PC-9 (cell line): ENCODE data around the gene SNX2. TPM values are rescaled to one million over a fixed set of nuclear protein-coding genes. Genes with fewer than 3 reads are reported as not detected.

Source experiments
- BruUV-seq: library from RNA; stranded (reverse); fragments of 400-500 nt; replicated peaks from 2 replicates; lab custom pipeline; 2021; lab: Mats Ljungman, UMichigan
- CTCF ChIA-PET: fragments of 300-600 bp; sonication (Branson Sonifier 250); formaldehyde crosslinking; loops from one replicate; lab custom pipeline; 2022; ENCODE audit warnings: antibody characterized with exemption; lab: Charles Lee
- POLR2A ChIA-PET: fragments of 300-600 bp; sonication (Branson Sonifier 250); formaldehyde crosslinking; loops from one replicate; lab custom pipeline; 2022; ENCODE audit warnings: antibody characterized with exemption; ENCODE audit not compliant: unreplicated experiment; lab: Charles Lee
- DNase-seq, 2 experiments: peaks; one replicate each; pipeline versions ENCODE4 v3.0.0 to v3.0.0-alpha.2; 2015 to 2022; ENCODE audit warnings: mixed read lengths in 1 of 2
- H2AFZ ChIP-seq: fragments of 200-600 bp; sonication (generic); 2 replicates; pipeline ENCODE4 v1.8.1; 2017; ENCODE audit warnings: antibody characterized with exemption
- H3F3A ChIP-seq: fragments of 200-600 bp; sonication (generic); 2 replicates; pipeline ENCODE4 v1.8.1; 2017; ENCODE audit warnings: antibody characterized with exemption, mild to moderate bottlenecking, low read depth; ENCODE audit not compliant: insufficient read depth
- H3K27ac ChIP-seq: fragments of 200-600 bp; sonication (generic); 2 replicates; pipeline ENCODE4 v1.6.1; 2016; ENCODE audit warnings: mixed run types
- H3K27me3 ChIP-seq: fragments of 200-600 bp; sonication (generic); 2 replicates; pipeline ENCODE4 v1.6.1; 2016; ENCODE audit warnings: low read depth, mixed run types; ENCODE audit not compliant: insufficient read depth
- H3K36me3 ChIP-seq: fragments of 200-600 bp; sonication (generic); 2 replicates; pipeline ENCODE4 v1.6.1; 2016; ENCODE audit warnings: low read depth, mixed run types
- H3K4me1 ChIP-seq: fragments of 200-600 bp; sonication (generic); replicated peaks from 2 replicates; pipeline ENCODE4 v1.6.1; 2016; ENCODE audit warnings: mixed run types; ENCODE audit not compliant: insufficient read depth
- H3K4me2 ChIP-seq: fragments of 200-600 bp; sonication (generic); 2 replicates; pipeline ENCODE4 v1.6.1; 2017; ENCODE audit warnings: mixed run types
- H3K4me3 ChIP-seq: fragments of 200-600 bp; sonication (generic); 2 replicates; pipeline ENCODE4 v1.6.1; 2016; ENCODE audit warnings: mixed run types
- H3K79me2 ChIP-seq: fragments of 200-600 bp; sonication (generic); 2 replicates; pipeline ENCODE4 v1.6.1; 2017; ENCODE audit warnings: low read depth, mixed run types
- H3K9me2 ChIP-seq: fragments of 200-600 bp; sonication (generic); 2 replicates; pipeline ENCODE4 v1.8.1; 2017; ENCODE audit warnings: mild to moderate bottlenecking; ENCODE audit not compliant: insufficient read depth
- H3K9me3 ChIP-seq: fragments of 200-600 bp; sonication (generic); 2 replicates; pipeline ENCODE4 v1.8.1; 2016; ENCODE audit warnings: low read depth; ENCODE audit not compliant: insufficient read depth
- H4K20me1 ChIP-seq: fragments of 200-600 bp; sonication (generic); 2 replicates; pipeline ENCODE4 v1.8.1; 2017; ENCODE audit not compliant: insufficient read depth
- EZH2 ChIP-seq: fragments of 200-600 bp; sonication (generic); IDR thresholded peaks from 2 replicates; pipeline ENCODE4 v1.8.0; 2017; ENCODE audit warnings: antibody characterized with exemption, low read depth
- intact Hi-C: fragments of 100-400 bp; cut with micrococcal nuclease; formaldehyde crosslinking; loops from one replicate; pipeline ENCODE4 v1.10.0; 2022; ENCODE audit not compliant: unreplicated experiment
- total RNA-seq: library from RNA; stranded (reverse); gene quantifications from 2 replicates; pipeline ENCODE4 v1.2.3, GENCODE V29; 2021
- TF ChIP-seq, protein P1 (sequence below): fragments of 200-600 bp; sonication (generic); conservative IDR thresholded peaks from 2 replicates; pipeline ENCODE4 v1.6.1; 2017; ENCODE audit warnings: mixed run types, antibody characterized with exemption, mild to moderate bottlenecking, moderate library complexity

Gene SNX2
- total RNA-seq, 1 experiment from 2014 or later = 42.4 TPM

DNA sequence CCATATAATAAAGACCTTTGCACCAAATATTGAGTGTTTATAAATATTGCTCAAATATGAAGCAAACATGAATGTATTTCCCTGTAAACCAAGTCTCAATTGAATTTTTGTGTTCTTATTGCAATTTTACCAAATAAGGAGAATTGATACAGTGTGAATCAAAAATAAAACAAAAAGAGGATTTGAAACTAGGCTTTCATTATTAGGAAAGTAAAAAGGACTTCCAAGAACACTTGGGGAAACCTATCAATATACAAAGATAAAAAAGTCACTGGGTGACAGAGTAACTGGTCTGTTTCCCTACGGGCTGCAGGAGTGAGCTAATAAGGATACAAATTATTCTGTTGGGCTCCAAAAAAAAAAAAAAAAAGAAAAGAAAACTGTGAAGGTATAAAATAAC, 44.8 kb upstream of the SNX2 start:
- no peaks in the 10 kb centered on the region for H4K20me1 ChIP-seq
- no peaks in the 10 kb centered on the region for H3K9me2 ChIP-seq
- CTCF ChIA-PET = no interaction called here
- BruUV-seq = no TSS peak
- no peaks in the 10 kb centered on the region for H3K27me3 ChIP-seq
- no peaks in the 10 kb centered on the region for H3K79me2 ChIP-seq
- intact Hi-C loops = no loop called here
- no peaks in the 10 kb centered on the region for H3F3A ChIP-seq
- POLR2A ChIA-PET = no interaction called here
- H3K9me3 ChIP-seq = no peaks in the 10 kb centered on the region
- no peak for TF ChIP-seq EZH2
- TF ChIP-seq, protein P1, sequence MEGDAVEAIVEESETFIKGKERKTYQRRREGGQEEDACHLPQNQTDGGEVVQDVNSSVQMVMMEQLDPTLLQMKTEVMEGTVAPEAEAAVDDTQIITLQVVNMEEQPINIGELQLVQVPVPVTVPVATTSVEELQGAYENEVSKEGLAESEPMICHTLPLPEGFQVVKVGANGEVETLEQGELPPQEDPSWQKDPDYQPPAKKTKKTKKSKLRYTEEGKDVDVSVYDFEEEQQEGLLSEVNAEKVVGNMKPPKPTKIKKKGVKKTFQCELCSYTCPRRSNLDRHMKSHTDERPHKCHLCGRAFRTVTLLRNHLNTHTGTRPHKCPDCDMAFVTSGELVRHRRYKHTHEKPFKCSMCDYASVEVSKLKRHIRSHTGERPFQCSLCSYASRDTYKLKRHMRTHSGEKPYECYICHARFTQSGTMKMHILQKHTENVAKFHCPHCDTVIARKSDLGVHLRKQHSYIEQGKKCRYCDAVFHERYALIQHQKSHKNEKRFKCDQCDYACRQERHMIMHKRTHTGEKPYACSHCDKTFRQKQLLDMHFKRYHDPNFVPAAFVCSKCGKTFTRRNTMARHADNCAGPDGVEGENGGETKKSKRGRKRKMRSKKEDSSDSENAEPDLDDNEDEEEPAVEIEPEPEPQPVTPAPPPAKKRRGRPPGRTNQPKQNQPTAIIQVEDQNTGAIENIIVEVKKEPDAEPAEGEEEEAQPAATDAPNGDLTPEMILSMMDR = no peak
- no peak overlapping the region for H3K4me3 ChIP-seq
- no peaks in the 10 kb centered on the region for H3K36me3 ChIP-seq
- H2AFZ ChIP-seq = no peak overlapping the region
- H3K4me1 ChIP-seq = peaks cover 6% of the 10 kb centered on the region; the same call in 1 of the 2 replicates
- no peak for DNase-seq
- no peak overlapping the region for H3K4me2 ChIP-seq
- no peak overlapping the region for H3K27ac ChIP-seq

DNA sequence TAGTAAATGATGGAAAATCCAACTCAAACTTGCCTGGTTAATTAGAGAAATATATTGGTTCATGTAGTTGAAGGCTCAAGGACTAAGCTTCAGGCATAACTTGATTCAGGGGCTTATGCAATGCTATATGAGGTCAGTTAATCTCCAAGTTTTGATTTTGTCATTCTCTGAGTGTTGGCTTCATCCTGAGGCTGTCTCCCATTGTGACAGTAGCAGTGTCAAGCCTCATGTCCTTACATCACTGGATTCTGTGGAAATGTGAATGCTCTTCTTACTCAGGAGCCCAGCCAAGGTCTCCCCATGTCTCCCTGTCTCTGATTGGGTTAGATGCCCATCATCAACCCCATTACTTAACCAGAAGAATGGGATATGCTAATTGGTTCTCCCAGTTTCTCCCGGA, 44.4 kb upstream of the SNX2 start:
- H3K27me3 ChIP-seq = no peaks in the 10 kb centered on the region
- no peaks in the 10 kb centered on the region for H4K20me1 ChIP-seq

GRCh38 chr5:122736086-122736845, 38.6 kb upstream of the SNX2 start:
- Histone ChIP-seq H3K4me3 (no peak overlapping the region), H3K9me3 (no peaks in the 10 kb centered on the region; the same call in 1 of the 2 replicates), H3K27ac (no peak overlapping the region), H4K20me1 (no peaks in the 10 kb centered on the region), H2AFZ (no peak overlapping the region), H3K4me2 (no peak overlapping the region), H3K79me2 (no peaks in the 10 kb centered on the region), H3F3A (no peaks in the 10 kb centered on the region), H3K36me3 (no peaks in the 10 kb centered on the region), H3K9me2 (no peaks in the 10 kb centered on the region), H3K27me3 (no peaks in the 10 kb centered on the region), H3K4me1 (no peaks in the 10 kb centered on the region)
- ChIA-PET CTCF (no interaction called here), POLR2A (interaction anchor here (0.6 kb wide), 1 partner anchor 323 kb away, joined by 3 read pairs; no protein-coding TSS in a partner anchor)
- DNase-seq = no peak
- no peak for TF ChIP-seq EZH2
- TF ChIP-seq, protein P1 = no peak
- BruUV-seq = no TSS peak
- intact Hi-C loops = no loop called here

More for the DNA sequence above, 44.4 kb upstream of the SNX2 start:
- Histone ChIP-seq H3F3A (no peaks in the 10 kb centered on the region), H3K9me3 (no peaks in the 10 kb centered on the region), H3K4me2 (no peak overlapping the region), H3K9me2 (no peaks in the 10 kb centered on the region), H3K27ac (no peak overlapping the region), H3K36me3 (no peaks in the 10 kb centered on the region), H3K4me3 (no peak overlapping the region), H3K4me1 (peaks cover 6% of the 10 kb centered on the region; the same call in 1 of the 2 replicates), H3K79me2 (no peaks in the 10 kb centered on the region), H2AFZ (no peak overlapping the region)
- DNase-seq = no peak
- CTCF ChIA-PET = no interaction called here
- no peak for TF ChIP-seq EZH2
- TF ChIP-seq, protein P1 = no peak
- POLR2A ChIA-PET = no interaction called here
- intact Hi-C loops = no loop called here
- BruUV-seq = no TSS peak
